ENCODE measurements around the gene CYP2S1. TPM values are rescaled to one million over a fixed set of nuclear protein-coding genes. Genes with fewer than 3 reads are reported as not detected.

Gene CYP2S1
- total RNA-seq, 1 donor from 2014 or later: 11.1 TPM

DNA sequence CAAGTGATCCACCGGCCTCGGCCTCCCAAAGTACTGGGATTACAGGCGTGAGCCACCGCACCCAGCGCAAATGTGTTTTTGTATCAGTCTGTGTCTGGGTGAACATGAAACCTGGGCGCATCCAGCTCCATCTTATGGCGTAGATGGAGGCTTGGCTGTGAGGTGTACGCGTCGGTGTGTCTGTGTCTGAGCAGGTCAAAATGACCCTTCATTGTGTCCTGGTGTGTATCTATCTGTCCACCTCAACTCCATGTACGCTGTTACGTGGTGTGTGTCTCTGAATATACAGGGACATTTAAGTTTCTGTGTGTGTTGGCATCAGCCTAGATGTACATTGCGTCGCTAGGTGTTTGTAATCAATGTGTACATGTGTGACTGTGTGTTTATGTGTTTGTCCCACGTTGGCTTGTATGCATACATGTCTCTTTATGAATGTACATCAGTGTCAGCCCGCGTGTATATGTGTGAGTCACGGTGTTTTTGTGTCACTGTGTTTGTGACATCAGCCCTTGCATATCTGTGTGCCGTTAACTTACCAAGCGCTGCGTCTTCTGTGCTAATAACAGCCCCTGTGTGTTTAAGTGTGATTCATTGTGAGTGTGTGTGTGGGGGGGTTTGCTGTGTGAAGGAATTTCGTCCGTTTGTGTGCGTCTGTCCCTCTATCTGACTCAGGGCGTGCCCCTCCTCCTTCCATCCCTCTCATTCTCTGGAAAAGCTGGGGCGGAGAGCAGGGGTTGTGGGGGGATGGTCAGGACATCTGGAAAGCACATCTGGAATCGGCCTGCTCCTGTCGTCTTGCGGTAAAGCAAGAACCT lies 32.4 kb downstream of the CYP2S1 start:
- Histone ChIP-seq H3K4me2 (ENCODE audit: low read length) (peak overlapping the region; percentile 84), H3K27ac (ENCODE audit: low read depth, low read length) (peak overlapping the region; percentile 98), H3K4me1 (ENCODE audit: insufficient read depth, low read length) (peaks cover 66% of the 10 kb centered on the region), H3K9me3 (ENCODE audit: insufficient read depth, low read depth, low read length) (no peaks in the 10 kb centered on the region), H3K27me3 (ENCODE audit: insufficient read depth, low read length) (no peaks in the 10 kb centered on the region), H3K36me3 (ENCODE audit: insufficient read depth, low read length) (peaks cover 26% of the 10 kb centered on the region), H2AFZ (ENCODE audit: low read depth, low read length) (no peak overlapping the region), H3K4me3 (ENCODE audit: insufficient read depth, low read depth, low read length) (peak overlapping the region; percentile 31), H4K20me1 (ENCODE audit: insufficient read depth, low read length) (peaks cover 8% of the 10 kb centered on the region), H3K79me2 (ENCODE audit: insufficient read depth, low read length) (peaks cover 65% of the 10 kb centered on the region), H3K9ac (ENCODE audit: low read length) (peak overlapping the region; percentile 81)
- Mint-ChIP-seq H3K4me3 (ENCODE audit: unreplicated experiment) (peak overlapping the region; percentile 70), H3K4me1 (ENCODE audit: low read depth, unreplicated experiment) (peaks cover 52% of the 10 kb centered on the region), H3K36me3 (ENCODE audit: low read depth, unreplicated experiment) (peaks cover 28% of the 10 kb centered on the region), H3K27ac (ENCODE audit: unreplicated experiment) (peak overlapping the region; percentile 97), H3K27me3 (ENCODE audit: low read depth, unreplicated experiment) (no peaks in the 10 kb centered on the region), H3K9me3 (ENCODE audit: unreplicated experiment) (no peaks in the 10 kb centered on the region)
- DNase-seq (ENCODE audit: low read depth): peak; percentile 100
- peak; percentile 47 for FAIRE-seq
- TF ChIP-seq, protein P1, sequence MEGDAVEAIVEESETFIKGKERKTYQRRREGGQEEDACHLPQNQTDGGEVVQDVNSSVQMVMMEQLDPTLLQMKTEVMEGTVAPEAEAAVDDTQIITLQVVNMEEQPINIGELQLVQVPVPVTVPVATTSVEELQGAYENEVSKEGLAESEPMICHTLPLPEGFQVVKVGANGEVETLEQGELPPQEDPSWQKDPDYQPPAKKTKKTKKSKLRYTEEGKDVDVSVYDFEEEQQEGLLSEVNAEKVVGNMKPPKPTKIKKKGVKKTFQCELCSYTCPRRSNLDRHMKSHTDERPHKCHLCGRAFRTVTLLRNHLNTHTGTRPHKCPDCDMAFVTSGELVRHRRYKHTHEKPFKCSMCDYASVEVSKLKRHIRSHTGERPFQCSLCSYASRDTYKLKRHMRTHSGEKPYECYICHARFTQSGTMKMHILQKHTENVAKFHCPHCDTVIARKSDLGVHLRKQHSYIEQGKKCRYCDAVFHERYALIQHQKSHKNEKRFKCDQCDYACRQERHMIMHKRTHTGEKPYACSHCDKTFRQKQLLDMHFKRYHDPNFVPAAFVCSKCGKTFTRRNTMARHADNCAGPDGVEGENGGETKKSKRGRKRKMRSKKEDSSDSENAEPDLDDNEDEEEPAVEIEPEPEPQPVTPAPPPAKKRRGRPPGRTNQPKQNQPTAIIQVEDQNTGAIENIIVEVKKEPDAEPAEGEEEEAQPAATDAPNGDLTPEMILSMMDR (IDR thresholded peaks at IDR 0.05; ENCODE audit: insufficient read depth, low read depth, low read length): no peak
- no peak for TF ChIP-seq EZH2 (IDR thresholded peaks at IDR 0.05; ENCODE audit: insufficient read depth, low read length)

DNA sequence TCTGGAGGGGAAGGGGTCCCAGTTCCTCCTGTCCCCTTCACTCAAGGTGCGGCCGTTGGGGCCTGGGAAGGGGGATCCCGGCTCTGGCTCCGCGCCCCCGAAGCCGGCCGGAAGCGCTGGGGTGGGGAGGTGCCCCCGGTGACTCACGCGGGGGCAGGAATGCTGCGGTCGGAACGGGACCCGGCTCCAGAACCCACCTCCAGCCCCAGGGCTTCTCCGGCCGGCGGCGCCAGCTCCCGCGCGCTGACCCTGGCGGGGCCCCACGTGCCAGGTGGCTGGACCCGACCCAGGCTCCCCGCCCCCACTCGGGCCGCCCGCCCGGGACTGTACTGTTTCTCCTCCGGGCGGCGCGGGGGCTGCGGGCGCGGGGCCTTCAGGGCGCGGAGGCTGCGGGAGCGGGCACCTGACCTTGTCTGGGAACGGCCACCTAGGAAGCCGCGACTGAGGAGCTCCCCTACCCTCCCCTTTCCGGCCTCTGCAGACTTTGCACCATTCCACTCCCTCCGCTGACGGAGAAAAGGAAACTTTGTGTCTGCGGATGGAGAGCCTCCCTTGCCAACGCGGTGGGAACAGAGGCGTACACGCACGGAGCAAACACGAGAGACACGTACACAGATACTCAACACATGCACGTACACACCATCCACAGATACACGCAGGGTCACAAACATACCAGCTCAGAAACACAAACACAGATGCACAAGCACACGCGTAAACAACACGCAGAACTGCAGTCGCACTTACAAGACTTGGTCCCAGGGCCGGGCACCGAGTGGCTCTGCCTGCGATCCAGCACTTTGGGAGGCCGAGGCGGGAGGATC lies 33.2 kb downstream of the CYP2S1 start:
- Mint-ChIP-seq H3K27me3 (ENCODE audit: low read depth, unreplicated experiment) (no peaks in the 10 kb centered on the region), H3K36me3 (ENCODE audit: low read depth, unreplicated experiment) (peaks cover 26% of the 10 kb centered on the region), H3K4me3 (ENCODE audit: unreplicated experiment) (peak overlapping the region; percentile 1), H3K27ac (ENCODE audit: unreplicated experiment) (peak overlapping the region; percentile 97), H3K9me3 (ENCODE audit: unreplicated experiment) (no peaks in the 10 kb centered on the region), H3K4me1 (ENCODE audit: low read depth, unreplicated experiment) (peaks cover 46% of the 10 kb centered on the region)
- Histone ChIP-seq H3K4me2 (ENCODE audit: low read length) (peak overlapping the region; percentile 84), H3K79me2 (ENCODE audit: insufficient read depth, low read length) (peaks cover 63% of the 10 kb centered on the region), H3K9ac (ENCODE audit: low read length) (peak overlapping the region; percentile 81), H3K27me3 (ENCODE audit: insufficient read depth, low read length) (no peaks in the 10 kb centered on the region), H3K36me3 (ENCODE audit: insufficient read depth, low read length) (peaks cover 22% of the 10 kb centered on the region), H4K20me1 (ENCODE audit: insufficient read depth, low read length) (peaks cover 12% of the 10 kb centered on the region), H3K4me1 (ENCODE audit: insufficient read depth, low read length) (peaks cover 58% of the 10 kb centered on the region), H3K27ac (ENCODE audit: low read depth, low read length) (peak overlapping the region; percentile 98), H2AFZ (ENCODE audit: low read depth, low read length) (no peak overlapping the region), H3K9me3 (ENCODE audit: insufficient read depth, low read depth, low read length) (no peaks in the 10 kb centered on the region), H3K4me3 (ENCODE audit: insufficient read depth, low read depth, low read length) (peak overlapping the region; percentile 39)
- FAIRE-seq: no peak
- no peak for TF ChIP-seq EZH2 (IDR thresholded peaks at IDR 0.05; ENCODE audit: insufficient read depth, low read length)
- TF ChIP-seq, protein P1 (IDR thresholded peaks at IDR 0.05; ENCODE audit: insufficient read depth, low read depth, low read length): no peak
- peak; percentile 75 for DNase-seq (ENCODE audit: low read depth)
